Suppressor macrophage treated with lipopolysaccharide for 4 hours (primary cell): ENCODE data around the gene ANKRD23.

ENCODE experiments used
- DNase-seq: peaks from one replicate; pipeline ENCODE4 v3.0.0-alpha.2; 2020

ANKRD23 gene

DNA sequence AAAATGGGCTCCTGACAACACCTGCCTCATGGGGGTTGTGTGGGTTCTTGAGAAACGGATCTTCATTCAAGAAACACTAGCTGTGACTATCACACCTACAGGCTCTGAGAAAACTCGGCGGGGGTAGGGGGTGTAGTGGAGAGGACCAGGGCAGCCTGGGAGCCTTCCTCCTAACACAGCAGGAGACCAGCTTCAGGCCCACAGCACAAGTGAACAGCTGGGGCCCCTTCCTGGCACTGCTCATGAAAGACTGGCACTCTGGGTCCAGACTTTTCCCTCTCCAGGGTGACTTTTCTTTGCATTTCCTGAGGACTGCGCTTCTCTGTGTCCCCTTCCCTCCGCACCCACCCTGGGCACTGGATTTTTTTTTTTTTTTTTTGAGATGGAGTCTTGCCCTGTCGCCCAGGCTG, 33.2 kb upstream of the ANKRD23 start:
- no peak for DNase-seq

DNA sequence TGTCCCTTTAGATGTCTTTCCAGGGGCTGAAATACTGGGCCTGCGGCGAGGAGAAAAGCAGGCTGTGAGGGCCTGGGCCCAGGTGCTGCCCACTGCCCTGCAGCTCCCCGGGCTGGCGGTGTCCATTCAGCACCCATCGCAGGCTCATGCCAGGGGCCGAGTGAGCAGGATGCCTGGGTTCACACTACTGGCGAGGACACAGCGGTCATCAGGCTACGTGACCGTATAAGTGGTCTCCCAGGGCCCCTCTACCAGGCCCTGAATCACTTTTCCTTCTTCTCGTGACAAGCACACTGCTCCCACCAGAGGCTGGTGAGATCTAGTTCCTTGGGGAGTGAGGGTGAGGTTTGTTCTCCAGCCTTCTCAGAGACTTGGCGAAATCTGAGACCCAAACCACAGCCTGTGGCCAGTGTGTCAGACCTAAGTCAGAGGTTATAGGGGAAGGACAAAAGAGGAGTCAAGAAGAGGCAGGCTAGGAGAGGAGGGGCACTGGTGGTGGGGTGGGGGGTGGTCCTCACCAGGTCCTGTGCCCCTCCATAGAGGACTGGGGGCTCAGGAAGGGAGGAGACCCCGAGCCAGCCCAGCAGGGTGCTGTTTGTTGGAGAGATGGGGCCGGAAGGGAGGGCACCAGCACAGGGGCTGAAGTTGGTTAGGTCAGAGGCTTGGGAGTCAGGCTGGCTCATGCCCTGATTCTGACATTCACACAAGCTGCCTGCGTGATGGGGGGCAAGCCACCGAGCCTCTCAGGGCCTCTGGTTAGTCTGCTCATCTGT, 32.6 kb upstream of the ANKRD23 start:
- no peak for DNase-seq

DNA sequence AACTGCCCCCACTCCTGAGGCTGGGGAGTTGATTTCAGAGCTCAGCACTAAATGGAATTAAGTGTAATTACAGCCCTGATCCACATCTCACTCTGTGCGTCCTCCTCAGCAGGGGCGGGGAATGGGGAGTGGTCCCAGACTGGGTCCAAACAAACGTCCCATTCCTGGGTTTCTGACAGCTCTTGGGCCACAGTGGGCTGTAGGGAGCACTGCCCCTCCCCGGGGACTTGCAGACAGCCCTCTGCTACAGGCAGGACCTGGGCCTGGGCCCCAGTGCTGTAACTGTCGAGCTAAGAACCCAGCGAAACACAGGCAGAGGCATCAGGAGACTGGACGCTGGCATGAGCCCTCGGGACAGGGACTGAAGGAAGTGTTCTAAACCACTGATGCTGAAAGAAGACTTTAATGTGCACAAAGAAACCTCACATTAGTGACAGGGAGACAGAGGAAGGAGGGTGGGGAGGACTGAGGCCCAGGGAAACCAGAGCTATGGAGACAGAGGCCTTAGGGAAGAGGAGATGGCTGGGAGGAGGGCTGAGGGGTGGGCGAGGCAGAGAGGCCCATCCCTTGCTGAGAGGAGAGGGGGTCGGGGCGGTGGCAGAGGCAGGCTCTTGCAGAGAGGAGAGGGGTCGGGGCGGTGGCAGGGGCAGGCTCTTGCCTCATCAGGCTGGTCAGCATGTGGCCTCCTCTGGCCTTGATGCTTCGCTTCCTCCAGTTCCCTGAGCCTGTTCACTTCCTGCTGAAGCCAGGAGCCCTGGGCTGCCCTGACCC, 31.9 kb upstream of the ANKRD23 start:
- DNase-seq = no peak

- peak; percentile 44 for DNase-seq
These were observed 30.5 kb upstream of the ANKRD23 start for GRCh38 chr2:96874198-96874831.

DNA sequence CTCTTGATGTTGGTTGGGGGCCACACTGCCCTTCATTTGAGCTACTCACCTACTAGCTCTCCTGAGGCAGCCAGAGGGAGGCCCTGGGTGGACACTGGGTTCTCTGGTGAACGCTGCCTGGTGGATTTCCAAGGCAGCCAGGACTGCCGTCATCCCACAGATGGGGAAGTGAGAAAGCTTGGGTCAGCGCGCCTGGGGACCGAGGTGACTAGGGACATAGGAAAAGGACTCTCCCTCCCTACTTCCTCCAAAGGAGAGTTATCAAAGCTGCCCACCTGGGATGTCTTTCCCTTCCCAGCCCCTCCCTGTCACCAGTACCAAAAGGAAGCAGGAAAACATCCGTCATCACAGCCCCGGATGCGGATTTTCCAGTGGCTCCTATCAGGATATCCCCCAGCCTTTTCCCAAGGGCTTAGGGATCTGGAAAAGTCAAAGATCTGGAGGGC, 29.9 kb upstream of the ANKRD23 start:
- DNase-seq = peak; percentile 86

GRCh38 chr2:96872591-96873349, 28.9 kb upstream of the ANKRD23 start:
- no peak for DNase-seq

DNA sequence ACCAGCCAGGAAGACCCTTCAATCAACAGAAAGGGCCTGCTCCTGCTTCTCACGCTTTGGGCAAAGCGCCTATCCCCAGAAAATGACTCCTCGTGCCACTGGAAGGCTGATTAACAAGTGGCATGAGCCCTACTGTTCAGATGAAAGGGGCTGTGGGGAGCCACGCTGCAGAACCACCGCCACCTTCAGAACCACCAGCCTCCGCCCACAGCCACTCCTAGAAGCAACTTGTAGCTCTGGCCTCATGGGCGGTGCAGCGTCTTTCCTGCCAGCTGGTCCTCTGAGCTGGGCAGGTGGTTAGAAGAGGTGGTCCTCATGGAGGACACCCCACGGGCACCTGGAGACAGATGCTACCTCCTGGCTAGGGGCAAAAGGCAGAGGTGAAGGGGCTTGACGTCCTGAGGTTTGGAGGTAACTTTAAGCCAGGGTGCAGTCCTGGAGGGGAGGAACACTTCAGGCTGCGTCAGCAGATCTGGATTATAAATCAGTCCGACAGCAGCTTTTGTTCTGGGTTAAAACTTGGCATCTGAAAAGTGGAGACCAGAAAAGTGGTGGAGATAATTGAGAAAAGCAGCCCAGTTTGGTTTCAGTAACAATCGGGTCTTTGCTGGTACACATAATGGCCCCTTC, 26.9 kb upstream of the ANKRD23 start:
- no peak for DNase-seq

DNA sequence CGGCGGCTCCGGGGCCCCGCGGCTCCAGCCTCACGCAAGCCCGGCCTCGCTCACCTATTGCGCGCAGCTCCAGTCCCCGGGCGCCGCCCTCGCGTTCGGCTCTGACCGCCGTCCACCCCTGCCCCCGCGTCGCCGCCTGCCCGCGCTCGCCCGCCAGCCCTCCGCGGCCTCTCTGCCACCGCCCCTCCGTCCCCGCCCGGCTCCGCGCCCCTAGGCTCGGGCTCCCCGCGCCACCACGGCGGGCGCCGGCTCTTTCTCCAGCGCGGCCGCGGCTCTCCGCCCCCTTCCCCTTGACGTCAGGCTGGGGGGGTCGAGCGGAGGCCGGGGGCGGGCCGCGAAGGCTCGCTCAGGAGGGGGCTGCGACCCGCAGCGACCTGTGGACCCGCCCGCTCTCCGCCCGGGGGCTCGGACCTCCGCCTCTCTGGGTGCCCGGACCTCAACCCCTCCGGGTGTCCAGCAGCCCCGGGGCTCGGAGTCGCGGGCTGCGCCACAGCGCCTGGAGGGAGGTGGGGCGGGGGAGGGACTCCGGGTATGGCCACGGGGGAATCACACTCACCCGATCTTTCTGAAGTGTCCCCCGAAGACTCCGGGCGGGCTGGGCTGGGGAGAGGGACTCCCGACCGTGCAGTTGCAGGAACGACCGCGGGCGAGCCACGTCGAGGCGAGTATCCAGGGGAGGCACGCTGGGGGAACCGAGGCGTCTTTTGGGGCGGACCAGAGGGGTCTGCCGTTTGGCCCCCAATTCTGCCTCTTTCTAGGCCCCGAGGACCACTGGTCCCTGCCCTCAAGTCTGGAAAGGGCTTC, 26.2 kb upstream of the ANKRD23 start, which contains the start of gene SEMA4C:
SEMA4C (minus strand) TSS at position 259 of the 804 bp plus-strand sequence. CDS start 2,194 bp downstream, outside the sequence.
- DNase-seq = no peak

DNA sequence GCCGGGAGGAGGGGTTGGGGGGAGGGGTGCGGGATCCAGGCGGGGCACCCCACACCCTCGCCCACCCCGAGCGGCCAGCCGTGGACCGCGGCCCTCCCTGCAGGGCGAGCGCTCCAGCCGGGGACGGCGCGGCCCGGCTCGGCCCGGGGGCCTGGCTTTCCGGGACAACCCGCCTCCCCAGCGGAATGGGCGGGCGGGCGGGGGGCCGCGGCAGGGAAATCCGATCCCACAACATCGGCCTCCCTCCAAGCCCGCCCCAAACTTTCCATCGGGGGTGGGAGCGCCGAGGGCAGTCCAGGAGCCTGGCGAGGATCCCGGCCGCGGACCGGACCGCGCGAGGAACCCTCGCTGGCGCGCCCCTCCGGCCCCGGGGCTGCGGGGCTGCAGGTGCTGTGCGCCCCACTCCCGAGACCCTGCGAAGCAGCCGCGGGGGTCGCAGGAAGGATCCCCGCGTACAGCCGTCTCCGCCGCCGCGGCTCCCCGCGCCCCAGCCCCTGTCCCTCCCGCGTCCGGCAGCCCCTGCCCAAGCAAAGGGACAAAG, 25.5 kb upstream of the ANKRD23 start:
- no peak for DNase-seq

- peak; percentile 65 for DNase-seq
These were observed 24.9 kb upstream of the ANKRD23 start for GRCh38 chr2:96868555-96869280.

DNA sequence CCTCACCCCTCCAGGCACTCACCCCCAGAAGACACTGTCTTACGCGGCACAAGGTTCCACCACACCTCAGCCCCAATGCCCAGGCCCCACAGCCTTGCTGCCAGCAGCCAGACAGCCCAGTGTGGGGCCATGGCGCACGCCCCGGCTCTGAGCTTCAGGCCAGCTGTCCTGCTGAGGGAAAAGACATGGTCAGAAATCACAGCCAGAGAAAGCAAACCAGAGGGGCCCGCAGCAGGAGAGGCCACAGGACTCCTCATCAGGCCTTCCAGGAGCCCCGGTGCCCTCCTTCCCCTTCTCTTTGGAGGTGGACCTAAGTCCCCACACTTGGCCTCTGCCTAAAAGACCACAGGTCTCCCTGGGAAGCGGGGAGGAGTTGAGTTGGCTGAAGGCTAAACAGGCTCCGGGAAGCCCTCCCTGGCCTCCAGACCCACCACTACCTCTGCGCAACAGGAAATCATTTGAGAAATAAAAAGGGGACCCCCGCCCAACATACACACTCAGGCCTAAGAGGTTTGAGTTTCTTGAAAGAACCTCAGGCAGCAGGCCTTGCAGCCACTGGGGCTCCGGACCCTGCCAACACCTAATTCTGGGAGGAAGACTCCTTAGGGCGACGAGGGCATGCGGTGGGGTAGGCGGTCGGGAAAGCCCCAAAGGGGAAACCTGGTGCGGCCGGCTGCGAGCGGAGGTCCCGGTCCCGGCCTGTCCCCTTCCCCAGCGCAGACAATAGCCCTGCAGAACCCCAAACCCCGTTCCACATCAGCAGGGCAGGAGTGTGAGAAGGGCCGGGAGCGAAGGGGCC, 24.1 kb upstream of the ANKRD23 start:
- DNase-seq = no peak

GRCh38 chr2:96866986-96867755, 23.4 kb upstream of the ANKRD23 start:
- no peak for DNase-seq

DNA sequence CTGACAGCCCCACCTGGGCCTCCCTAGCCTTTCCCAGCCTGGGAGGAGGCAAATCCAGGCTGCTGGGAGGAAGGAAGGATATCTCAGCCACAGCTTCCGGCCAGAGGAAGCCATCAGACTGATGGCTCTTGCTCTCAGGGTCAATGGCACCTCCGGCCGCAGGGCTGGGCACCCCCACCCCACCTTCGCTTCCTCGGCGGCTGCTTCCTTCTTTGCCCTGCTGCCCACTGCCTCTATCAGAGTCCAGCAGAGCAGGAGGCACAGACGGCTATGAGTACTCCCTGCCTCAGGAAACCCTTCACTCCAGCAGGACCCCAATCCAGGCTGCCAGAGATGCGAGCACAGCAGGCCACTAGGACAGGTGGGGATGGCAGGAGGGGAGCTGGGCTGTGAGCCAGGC, 22.8 kb upstream of the ANKRD23 start:
- DNase-seq = no peak

DNA sequence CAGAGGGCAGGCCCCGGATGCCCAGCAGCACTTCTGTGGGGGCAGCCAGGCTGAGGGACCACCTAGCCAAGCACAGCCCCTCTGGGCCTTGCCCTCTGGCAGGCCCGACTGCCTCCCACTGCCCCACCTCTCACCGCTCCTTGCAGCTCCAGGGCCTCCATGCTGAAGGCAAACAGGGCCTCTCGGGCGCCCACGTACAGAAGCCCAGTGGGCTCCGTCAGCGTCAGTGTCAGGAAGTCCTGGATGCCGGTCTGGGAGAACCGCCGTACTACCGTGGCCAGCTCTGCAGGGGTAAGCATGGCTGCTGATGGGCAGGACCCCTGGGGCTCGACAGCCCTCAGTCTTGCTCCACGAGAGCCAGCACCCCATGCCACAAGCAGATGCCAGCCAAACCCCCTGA, 22.3 kb upstream of the ANKRD23 start:
- DNase-seq = no peak

- no peak for DNase-seq
These were observed 21.8 kb upstream of the ANKRD23 start for GRCh38 chr2:96865654-96866053.

DNA sequence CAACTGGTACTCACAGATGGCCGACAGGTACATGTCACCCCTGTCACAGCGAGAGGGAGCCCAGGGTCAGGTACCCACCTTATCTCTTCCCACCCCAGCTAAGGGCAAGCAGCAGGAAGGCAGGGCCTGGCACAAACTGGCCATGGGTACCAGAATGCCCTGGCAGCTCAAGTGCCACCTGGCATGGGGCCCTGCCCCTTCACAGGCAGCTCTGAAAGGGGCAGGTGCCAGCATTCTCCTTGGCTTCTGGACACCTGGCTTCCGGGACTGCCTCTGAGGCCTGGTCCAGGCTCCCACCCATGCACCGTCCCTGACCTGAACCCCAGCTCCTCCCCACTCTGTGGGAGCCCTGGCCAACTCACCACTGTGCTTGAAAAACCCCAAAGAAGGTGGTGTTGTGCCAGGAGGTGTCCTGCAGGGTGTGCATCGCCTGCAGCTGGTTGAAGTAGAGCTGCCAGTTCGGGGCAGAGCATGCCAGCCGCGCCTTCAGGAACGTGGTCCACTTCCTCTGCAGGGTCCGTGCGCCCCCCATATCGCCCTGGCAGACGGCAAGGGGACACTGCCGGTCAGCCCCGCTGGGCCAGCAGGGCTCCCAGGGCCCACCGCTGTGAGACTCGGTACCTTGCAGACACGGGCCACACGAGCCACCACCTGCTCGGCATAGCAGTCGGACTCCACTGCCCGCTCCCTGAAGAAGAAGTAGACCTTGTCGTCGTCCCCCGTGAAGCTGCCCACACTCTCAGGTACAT, 20.7 kb upstream of the ANKRD23 start:
- DNase-seq = no peak

- DNase-seq = no peak
These were observed 19.9 kb upstream of the ANKRD23 start for GRCh38 chr2:96863575-96864342.
